ENCODE data around the gene DOK6. TPM values are rescaled to one million over a fixed set of nuclear protein-coding genes. Genes with fewer than 3 reads are reported as not detected.

The DOK6 gene
- total and polyA plus RNA-seq, 2 of the 13 experiments (the other 11 are each of a cell fraction or from before 2014, with no cell fraction given) = 17.0 to 17.2 TPM

GRCh38 chr18:69770238-69770637 is 369.6 kb downstream of the DOK6 start (continued):
- TF ChIP-seq GZF1 (CRISPR knock-in tag; IDR thresholded peaks at IDR 0.05) = no peak
- no peak for TF ChIP-seq DPF2 (CRISPR knock-in tag; IDR thresholded peaks at IDR 0.05; ENCODE audit: borderline replicate concordance, low read depth)
- no peak for TF ChIP-seq GATAD1 (CRISPR knock-in tag; IDR thresholded peaks at IDR 0.05)
- TF ChIP-seq LRRFIP1 (CRISPR knock-in tag; conservative IDR thresholded peaks at IDR 0.05) = no peak
- no peak for TF ChIP-seq MXD4 (CRISPR knock-in tag; IDR thresholded peaks at IDR 0.05)
- TF ChIP-seq ATF7 (IDR thresholded peaks at IDR 0.05) = no peak
- TF ChIP-seq ATF7 (CRISPR knock-in tag; IDR thresholded peaks at IDR 0.05) = no peak
- TF ChIP-seq ZKSCAN1 (IDR thresholded peaks at IDR 0.05; ENCODE audit: low read length) = no peak
- TF ChIP-seq ELF3 (CRISPR knock-in tag; IDR thresholded peaks at IDR 0.05) = no peak
- no peak for TF ChIP-seq ZNF230 (CRISPR knock-in tag; IDR thresholded peaks at IDR 0.05)
- TF ChIP-seq RBM39 (IDR thresholded peaks at IDR 0.05; ENCODE audit: low read depth, low read length, poor library complexity, severe bottlenecking) = no peak
- TF ChIP-seq MIER3 (CRISPR knock-in tag; IDR thresholded peaks at IDR 0.05; ENCODE audit: borderline replicate concordance) = no peak
- no peak for TF ChIP-seq SMAD1 (CRISPR knock-in tag; IDR thresholded peaks at IDR 0.05; ENCODE audit: borderline replicate concordance, low read depth)
- no peak for TF ChIP-seq MBD4 (IDR thresholded peaks at IDR 0.05; ENCODE audit: borderline replicate concordance, low read length)
- no peak for TF ChIP-seq DDIT3 (CRISPR knock-in tag; IDR thresholded peaks at IDR 0.05)
- no peak for TF ChIP-seq TAF15 (IDR thresholded peaks at IDR 0.05; ENCODE audit: low read depth, low read length, poor library complexity, severe bottlenecking)
- TF ChIP-seq POLR2AphosphoS2 (IDR thresholded peaks at IDR 0.05; ENCODE audit: low read depth, low read length) = no peak
- peak; percentile 21; the same call in 1 of the 2 replicates for TF ChIP-seq CREM (IDR thresholded peaks at IDR 0.05)
- TF ChIP-seq CREM (CRISPR knock-in tag; IDR thresholded peaks at IDR 0.05) = no peak
- no peak for TF ChIP-seq CCAR2 (optimal IDR thresholded peaks at IDR 0.05; ENCODE audit: low read depth, low read length)
- TF ChIP-seq, protein P1, sequence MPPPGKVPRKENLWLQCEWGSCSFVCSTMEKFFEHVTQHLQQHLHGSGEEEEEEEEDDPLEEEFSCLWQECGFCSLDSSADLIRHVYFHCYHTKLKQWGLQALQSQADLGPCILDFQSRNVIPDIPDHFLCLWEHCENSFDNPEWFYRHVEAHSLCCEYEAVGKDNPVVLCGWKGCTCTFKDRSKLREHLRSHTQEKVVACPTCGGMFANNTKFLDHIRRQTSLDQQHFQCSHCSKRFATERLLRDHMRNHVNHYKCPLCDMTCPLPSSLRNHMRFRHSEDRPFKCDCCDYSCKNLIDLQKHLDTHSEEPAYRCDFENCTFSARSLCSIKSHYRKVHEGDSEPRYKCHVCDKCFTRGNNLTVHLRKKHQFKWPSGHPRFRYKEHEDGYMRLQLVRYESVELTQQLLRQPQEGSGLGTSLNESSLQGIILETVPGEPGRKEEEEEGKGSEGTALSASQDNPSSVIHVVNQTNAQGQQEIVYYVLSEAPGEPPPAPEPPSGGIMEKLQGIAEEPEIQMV (CRISPR knock-in tag; IDR thresholded peaks at IDR 0.05; ENCODE audit: low read depth) = no peak
- no peak for TF ChIP-seq ZFY (CRISPR knock-in tag; IDR thresholded peaks at IDR 0.05)
- TF ChIP-seq ATF7-NPFF (CRISPR knock-in tag; IDR thresholded peaks at IDR 0.05; ENCODE audit: low read depth) = no peak
- TF ChIP-seq MTF2 (CRISPR knock-in tag; IDR thresholded peaks at IDR 0.05; ENCODE audit: borderline replicate concordance) = no peak
- TF ChIP-seq ZNF431 (CRISPR knock-in tag; IDR thresholded peaks at IDR 0.05; ENCODE audit: borderline replicate concordance, low read depth) = no peak
- no peak for TF ChIP-seq TP53 (CRISPR knock-in tag; conservative IDR thresholded peaks at IDR 0.05)
- no peak for TF ChIP-seq ATF6 (CRISPR knock-in tag; conservative IDR thresholded peaks at IDR 0.05)
- no peak for TF ChIP-seq ZNF878 (CRISPR knock-in tag; IDR thresholded peaks at IDR 0.05)
